Esophagus muscularis mucosa (tissue), 4 donors: Measurements from ENCODE around the gene RAG1.

Experiments
- EP300 ChIP-seq: sonication (generic); formaldehyde crosslinking; IDR thresholded peaks from one replicate; pipeline ENCODE4 v1.6.1; 2017; ENCODE audit warnings: antibody characterized with exemption
- POLR2A ChIP-seq: fragments of 450-650 bp; IDR thresholded peaks from one replicate; pipeline ENCODE4 v1.6.1; 2017; ENCODE audit warnings: antibody characterized with exemption, moderate library complexity, mild to moderate bottlenecking, low read depth
- POLR2AphosphoS5 ChIP-seq, 2 donors: sonication (generic); formaldehyde crosslinking; IDR thresholded peaks; one replicate each; pipeline ENCODE4 v1.6.1; 2017; ENCODE audit warnings: antibody characterized with exemption in 2 of 2
- TF ChIP-seq, protein P1 (sequence below), 3 experiments: fragments of 200-600 bp in 2 of 3; fragments of 450-650 bp in 1 of 3; sonication (generic) in 2 of 3; IDR thresholded peaks; one replicate each; pipeline ENCODE4 v1.5.1; 2017 to 2019; ENCODE audit warnings: antibody characterized with exemption in 3 of 3, mild to moderate bottlenecking in 2 of 3, moderate library complexity in 1 of 3

GRCh38 chr11:36581536-36581935, 13.7 kb downstream of the RAG1 start:
- TF ChIP-seq POLR2A (no peak), POLR2AphosphoS5 (IDR thresholded peaks at IDR 0.05) (no peak), EP300 (no peak)
- TF ChIP-seq, protein P1, sequence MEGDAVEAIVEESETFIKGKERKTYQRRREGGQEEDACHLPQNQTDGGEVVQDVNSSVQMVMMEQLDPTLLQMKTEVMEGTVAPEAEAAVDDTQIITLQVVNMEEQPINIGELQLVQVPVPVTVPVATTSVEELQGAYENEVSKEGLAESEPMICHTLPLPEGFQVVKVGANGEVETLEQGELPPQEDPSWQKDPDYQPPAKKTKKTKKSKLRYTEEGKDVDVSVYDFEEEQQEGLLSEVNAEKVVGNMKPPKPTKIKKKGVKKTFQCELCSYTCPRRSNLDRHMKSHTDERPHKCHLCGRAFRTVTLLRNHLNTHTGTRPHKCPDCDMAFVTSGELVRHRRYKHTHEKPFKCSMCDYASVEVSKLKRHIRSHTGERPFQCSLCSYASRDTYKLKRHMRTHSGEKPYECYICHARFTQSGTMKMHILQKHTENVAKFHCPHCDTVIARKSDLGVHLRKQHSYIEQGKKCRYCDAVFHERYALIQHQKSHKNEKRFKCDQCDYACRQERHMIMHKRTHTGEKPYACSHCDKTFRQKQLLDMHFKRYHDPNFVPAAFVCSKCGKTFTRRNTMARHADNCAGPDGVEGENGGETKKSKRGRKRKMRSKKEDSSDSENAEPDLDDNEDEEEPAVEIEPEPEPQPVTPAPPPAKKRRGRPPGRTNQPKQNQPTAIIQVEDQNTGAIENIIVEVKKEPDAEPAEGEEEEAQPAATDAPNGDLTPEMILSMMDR (IDR thresholded peaks at IDR 0.05): no peak
